GM18526 (cell line): ENCODE results near the gene LPP.

ENCODE experiments used
- POLR2A ChIP-seq: IDR thresholded peaks from 3 replicates; pipeline ENCODE4 v1.6.1; 2011; ENCODE audit not compliant: insufficient read length; ENCODE audit errors: extremely low read depth

Gene LPP

DNA sequence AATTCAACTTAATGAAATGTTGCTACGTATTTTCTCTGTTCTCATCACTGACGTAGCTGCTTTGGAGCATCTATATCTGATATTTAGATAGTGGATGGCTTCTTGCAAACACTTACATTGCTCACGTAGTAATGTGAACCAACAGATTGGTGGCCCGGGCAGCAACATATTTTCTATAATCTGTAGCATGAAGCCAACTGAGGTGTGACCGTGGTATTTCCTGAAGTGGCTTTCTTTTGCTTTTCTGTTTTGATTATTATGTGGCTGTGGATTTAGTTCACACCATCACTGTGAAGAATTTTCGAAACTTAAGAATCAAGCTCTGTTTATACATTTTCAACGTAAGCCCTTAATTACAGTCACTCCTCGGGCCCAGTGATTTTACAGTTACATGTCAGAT is 288.5 kb downstream of the LPP start:
- TF ChIP-seq POLR2A, result no peak

DNA sequence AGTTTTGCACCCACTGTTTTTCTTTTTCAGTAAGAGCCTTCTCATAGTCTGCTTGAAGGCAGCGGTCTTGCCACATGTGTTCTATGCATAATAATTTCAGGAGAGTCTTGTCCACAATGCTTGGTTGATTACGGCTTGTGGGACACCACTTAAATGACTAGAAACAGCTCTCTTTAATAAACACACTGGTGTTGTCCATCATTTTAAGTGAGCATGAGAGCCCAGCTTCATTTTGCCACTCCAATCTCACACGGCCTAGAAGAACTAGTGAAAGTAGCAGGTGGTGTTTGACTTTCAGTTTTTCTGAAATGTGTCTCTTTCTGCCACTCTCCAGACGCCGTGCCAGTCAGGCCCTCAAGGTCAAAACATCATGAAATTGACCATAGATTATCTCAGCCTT is 292.1 kb downstream of the LPP start:
- no peak for TF ChIP-seq POLR2A

DNA sequence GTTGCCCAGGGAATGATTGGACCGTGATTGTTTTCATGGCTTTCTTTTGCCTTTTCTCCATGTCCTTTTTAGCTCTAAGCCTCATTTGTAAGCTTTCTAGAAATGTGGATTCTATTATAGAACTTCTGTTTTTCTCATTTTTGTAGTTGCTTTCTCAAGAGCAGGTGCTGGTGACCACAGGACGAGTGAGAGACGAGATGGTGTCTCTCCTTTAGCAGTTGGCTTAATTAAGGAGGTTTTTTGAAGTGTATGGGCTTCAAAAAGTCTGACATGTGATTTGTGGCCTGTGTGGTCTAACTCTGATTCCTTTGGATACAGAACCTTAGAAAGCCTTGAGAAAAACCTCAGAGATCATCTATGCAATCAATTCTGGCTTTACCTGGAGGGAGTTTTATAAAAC is 292.8 kb downstream of the LPP start:
- no peak for TF ChIP-seq POLR2A

DNA sequence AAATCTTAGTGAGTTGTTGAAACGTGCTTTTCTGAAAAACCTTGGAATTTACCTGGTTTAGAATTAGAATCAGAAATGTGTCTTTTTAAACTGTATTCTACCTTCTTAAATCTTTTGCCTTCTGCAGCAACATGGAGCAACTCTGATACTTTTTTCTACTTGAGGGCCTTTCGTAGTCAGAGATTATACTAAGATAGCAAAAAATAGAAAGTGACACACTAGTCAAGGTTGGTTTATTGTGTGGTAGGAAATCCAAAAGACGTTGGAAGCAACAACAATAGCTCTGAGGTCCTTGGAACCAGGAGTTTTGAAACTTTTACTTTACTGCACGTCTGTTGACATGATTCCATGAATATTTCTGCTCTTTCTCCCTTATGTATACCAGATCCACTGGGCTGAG is 294.9 kb downstream of the LPP start:
- TF ChIP-seq POLR2A, result no peak

DNA sequence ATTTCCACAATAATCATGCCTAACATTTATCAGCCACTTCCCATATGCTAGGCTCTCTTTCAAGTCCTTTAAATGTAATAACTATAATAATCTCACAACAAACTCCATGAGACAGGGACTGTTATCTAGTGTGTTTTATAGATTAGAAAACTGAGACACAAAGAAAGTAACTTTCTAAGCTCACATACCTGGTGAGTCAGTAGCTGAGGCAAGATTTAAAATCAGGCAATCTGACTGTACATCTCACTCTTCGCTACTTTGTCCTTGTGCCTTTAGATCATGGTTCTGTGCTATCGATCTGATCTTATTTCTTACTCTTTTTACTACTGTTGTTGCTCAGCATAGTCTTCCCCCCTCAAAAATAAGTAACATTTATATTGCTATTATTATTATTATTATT is 295.5 kb downstream of the LPP start:
- no peak for TF ChIP-seq POLR2A

DNA sequence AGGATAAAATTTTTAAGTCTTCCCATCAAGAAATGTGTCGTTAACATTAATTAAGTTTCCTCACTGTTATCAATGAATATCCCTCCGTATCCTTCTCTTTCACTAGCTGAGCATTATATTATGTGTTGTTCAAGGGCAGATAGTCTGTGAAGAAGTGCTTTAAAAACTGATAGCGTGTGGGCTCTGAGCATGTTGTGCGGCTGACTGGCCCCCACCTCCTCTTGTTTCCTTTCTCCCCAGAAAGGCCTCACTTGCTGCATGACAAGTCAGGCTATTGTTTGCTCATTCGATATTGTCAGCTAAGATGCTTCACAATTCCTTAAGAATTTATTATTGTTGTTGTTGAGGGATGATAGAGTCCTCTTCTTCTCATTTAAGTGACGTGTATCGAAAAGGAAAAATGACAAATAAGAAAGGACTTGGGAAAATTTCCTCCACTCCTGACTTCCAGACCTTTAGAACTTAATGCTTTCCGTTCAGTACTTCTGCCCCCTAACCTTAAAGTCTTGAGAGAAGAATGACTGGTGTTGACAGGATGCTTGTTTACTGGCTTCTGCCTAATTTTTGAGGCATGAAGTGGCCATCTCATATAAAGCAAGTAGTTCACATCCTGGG is 298.3 kb downstream of the LPP start:
- TF ChIP-seq POLR2A, result no peak

DNA sequence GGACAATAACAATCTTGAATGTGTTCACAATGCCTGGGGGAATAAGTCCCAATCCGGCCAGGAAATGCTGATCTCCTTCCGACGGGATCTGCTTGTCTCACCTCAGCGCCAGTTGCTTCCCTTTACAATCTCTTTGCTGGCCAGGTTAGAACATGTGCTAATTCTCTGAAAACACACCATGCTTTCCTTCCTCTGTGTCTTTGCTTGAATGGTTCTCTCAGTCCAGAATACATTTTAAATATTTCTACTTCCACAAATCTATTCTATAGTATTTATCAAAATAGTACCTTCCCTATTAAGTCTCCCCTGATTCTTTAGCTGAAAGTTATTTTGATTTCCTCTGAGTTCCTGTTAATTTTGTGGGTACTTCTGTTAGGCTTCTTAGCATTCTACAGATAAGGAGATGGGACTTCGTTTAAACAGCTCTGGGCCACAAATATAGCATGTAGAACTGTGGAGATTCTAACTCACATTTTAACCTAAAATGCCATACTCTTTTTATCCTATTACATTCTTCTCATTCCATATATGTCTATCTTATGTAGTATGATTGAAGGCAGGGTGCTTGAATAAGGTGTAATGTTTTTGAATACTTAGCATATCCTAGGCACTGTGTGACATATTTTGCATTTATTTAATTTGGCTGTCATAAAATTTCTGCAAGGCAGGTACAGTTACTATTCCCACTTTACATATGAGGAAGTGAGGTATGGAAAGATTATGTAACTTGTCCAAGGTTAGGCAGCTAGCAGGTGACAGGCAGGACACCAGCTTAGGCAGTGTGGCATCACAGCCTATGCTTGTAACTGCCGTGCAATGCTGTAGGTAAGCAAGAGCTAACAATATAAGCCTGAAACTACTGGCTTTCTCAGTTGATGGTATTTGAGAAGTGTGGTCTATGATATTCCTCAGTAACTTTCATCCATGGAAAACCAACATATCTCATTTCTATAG is 299.8 kb downstream of the LPP start:
- no peak for TF ChIP-seq POLR2A

DNA sequence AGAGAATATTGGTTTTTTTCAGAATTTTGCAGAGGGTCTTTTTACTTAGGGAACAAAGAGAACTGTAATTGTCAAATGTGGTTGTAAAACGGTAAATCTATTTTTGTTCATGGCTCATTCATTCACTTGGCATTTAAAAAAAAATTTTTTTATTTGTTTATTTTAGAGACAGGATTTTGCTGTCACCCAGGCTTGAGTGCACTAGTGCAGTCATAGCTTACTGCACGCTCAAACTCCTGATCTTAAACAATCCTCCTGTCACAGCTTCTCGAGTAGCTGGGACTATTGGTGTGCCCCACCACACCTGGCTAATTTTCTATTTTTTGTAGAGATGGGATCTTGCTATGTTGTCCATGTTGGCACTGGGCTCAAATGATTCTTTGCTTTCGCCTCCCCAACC is 301.8 kb downstream of the LPP start:
- TF ChIP-seq POLR2A, result no peak

DNA sequence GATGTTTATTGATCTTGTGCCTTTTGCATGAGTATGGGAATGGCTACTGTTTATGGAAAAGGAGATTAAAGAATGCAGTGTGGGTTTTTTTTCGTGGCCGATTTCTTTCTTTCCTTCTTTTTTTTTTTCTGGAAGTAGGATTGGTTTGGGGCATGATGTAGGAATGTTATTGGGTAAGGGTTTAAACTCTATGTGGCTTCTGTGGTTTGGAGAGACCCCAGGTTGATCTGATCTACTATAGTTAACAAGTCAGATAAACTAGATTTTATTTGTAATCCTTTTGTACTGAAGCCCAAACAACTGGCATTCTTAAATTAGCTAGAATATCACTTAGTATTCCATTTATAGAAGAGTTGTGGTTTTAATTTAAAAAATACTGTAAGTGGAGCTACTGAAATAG is 304.8 kb downstream of the LPP start:
- TF ChIP-seq POLR2A, result no peak

DNA sequence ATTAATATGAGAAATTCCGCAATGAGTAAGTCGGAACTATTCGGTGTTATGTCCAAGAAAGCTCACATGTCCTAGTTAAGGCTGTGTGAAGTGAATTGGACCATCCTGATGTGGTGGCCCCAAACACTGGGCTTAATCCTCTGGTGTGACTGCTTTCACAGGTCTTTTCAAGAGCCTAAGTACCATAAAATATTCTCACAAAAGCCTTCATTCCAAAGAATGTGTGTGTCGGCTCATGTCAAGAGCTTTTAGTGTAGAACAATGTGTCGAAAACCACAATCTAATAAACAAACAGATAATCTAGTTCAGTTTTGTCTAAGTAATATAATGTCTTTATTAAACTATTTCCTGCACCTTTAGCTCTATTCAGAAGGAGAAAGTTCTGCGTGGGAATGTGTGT is 311.4 kb downstream of the LPP start:
- no peak for TF ChIP-seq POLR2A

DNA sequence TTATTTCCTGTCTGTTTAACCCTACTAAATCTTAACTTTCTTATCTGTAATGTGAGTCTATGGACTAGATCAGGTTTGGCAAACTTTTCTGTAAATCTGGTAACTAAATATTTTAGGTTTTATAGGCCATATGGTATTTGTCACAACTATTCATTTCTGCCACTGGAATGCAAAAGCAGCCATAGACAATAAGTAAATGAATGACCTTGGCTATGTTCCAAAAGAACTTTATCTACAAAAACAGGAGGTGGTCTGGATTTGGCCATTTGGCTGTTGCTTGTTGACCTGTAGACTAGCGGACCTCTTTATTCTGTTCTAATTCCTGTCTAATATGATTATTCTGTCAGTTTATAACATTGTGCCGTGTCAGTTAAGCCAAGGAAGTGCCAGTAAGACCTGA is 314.2 kb downstream of the LPP start:
- TF ChIP-seq POLR2A, result no peak

DNA sequence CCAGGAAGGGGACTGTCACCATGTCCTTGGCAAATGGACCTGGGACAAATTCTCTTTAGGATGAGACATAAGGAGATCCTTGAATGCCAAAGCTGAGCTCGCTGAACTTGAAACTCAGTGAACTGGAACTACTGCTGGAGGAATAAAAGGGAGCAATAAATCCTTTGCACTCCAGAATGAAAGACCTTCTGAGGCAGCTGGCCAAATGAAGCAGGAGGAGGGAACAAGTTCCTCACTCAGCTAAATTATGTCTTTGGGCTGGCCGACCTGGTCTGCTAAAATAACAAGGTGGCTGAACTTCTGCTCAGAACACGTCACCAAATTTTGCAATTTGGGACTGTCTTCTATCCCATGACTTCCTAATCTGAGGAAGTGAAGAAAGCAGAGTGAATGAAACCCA is 314.7 kb downstream of the LPP start:
- no peak for TF ChIP-seq POLR2A

DNA sequence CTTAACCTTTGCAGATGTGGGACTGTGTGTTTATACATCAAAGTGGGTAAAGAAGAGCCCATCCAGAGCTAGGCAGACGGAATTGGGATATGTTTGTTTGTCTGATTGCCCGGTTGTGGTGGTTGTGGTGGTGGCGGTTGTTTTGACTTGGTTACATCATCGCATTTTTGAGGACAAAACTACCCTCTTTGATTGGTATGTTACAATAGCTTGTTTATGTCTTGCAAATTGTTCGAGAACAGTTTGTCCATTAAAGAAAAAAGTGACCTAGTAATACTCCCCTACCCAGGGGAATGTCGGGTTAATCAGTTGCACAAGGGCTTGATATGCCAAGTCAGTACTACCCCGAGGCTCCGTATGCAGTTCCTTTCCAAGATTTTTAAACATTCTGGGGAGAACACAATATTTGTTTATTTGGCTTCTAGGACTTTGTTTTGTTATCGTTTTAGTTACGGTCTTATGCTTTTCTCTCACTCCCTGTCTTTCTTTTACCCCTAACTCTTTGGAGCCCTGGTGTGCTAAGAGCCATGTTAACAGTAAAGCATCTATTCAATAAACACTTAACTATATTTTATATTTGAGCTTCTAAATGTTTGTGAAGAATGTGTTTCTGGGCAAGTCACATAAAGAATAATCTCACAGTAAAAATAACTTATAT is 315.4 kb downstream of the LPP start:
- no peak for TF ChIP-seq POLR2A

DNA sequence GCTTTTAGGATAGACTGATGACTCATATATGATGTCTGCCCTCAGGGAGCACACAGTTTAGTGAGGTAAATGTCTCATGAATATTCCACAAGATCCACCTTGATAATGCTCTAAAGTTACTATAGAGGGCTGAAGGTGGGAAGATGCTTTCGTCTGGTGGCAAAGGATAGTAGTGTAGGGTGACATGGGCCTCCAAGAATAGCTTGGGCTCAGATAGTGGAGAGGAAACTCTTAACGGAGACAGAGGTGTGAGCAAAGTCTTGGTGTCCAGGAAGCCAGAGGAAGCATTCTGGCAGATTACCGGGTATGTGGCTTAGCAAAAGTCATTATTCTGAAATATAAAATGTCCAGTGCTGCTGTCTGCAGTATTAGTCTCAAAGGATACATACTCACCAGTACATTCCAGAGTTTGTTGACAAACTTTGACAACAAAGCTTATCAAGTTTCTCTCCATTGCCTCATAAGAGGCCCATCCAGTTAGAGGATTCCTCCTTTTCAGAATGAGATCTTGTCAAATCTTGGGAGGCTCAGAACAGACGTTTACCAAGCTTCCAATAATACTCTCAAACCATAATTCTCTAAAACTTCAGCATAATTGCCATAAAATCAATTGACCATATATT is 316.7 kb downstream of the LPP start:
- no peak for TF ChIP-seq POLR2A

DNA sequence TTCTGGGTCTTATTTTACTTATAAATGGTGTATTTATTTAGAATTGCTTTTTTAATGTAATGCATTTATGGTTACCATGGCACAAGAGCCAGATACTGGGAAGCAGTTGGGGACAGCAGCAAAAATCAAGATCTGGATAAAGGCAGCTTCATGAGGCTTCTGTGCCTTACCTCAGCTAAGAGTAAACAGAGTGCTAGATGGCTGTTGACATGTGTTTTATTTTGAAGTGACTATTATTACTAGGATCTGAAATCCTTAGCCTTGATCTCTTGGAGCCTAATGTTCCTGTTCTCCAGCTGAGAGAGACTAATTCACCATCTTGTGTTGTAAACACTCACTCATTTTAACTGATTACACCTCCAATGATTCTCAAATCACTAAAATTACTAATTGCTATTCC is 317.8 kb downstream of the LPP start:
- TF ChIP-seq POLR2A, result no peak

DNA sequence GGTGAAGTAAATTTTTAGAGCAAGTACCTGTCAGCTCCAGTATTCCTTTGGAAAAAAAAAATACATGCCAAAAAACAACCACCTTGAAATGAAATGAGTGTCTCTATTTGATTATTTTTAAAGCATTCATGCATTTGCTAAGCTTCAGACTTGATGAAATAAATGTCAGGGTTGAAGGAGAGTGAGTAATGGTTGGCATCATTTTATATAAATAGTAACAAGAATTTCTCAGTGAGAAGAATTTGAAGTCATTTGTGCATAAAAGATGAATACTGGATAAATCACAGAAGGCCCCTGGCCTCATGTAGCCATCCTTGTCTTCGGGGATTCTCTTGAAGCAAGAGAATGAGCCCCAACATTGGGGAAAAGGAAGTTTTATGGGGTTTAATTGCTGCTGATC is 318.4 kb downstream of the LPP start:
- TF ChIP-seq POLR2A, result no peak
